GM21619 (cell line): ENCODE results near the gene SLC38A1.
"Not testable (repeated sequence)": the region's sequence is repeated elsewhere in the genome, so short reads cannot be mapped to it uniquely, and the experiment has no call there.

Experiments
- ATAC-seq: cut with Tn5 transposase; IDR thresholded peaks from one replicate; pipeline ENCODE4 v1.9.1; 2021; ENCODE audit not compliant: unreplicated experiment

SLC38A1 gene

GRCh38 chr12:46174061-46174662, 94.7 kb downstream of the SLC38A1 start:
- peak; percentile 43 for ATAC-seq

DNA sequence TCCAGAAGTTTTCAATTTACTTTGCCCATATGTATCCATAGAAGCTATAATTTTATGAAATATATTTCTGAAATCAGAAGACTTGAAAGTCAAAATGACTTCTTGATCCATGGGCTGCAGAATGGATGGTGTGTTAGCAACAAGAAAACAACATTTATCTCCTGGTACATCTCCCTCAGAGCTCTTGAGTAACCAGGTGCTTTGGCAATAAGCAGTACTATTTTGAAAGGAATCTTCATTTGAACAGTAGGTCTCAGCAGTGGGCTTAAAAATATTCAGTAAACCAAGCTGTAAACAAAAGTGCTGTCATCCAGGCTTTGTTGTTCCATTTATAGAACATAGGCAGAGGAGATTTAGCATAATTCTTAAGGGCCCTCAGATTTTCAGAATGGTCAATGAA, 100.4 kb downstream of the SLC38A1 start:
- no peak for ATAC-seq

GRCh38 chr12:46167412-46167811, 101.4 kb downstream of the SLC38A1 start:
- ATAC-seq = no peak

DNA sequence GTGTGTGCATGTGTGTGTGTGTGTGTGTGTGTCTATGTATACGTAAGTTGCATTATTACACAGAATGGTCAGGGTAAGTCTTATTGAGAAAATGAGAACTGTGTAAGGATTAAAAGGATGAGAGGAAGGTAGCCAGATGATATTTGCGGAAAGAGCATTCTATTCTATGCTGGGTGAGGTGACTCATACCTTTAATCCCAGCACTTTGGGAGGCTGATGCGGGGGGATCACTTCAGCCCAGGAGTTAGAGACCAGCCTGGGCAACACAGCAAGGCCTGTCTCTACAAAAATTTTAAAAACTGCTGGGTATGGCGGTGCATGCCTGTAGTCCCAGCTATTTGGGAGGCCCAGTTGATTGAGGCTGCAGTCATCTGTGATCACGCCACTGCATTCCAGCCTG, 103.7 kb downstream of the SLC38A1 start:
- no peak for ATAC-seq

DNA sequence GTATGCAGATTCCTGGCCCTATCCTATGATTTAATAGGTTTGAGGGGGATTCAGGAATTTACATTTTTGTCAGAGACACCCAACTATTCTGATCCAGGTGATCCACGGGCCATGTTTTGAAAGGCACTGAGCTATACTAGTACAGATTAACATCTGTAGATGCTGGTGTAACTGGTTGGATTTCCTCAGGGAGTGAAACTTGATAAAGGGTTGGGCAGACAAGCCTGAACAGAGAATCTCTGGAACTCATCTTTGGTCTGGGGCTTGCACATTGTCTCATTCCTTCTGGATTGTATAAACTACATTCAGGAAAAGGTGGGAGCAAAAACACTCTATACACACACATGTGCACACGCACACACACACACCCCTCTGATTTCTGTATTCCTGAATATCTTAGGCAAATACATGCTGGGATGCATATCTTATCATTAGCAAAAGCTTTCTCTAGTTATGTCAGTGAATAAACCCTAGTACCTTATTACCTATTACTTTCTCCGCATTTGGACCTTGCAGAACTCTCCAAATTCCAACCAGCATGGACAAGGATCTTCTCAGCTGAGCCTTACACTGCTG, 104.6 kb downstream of the SLC38A1 start:
- no peak for ATAC-seq

DNA sequence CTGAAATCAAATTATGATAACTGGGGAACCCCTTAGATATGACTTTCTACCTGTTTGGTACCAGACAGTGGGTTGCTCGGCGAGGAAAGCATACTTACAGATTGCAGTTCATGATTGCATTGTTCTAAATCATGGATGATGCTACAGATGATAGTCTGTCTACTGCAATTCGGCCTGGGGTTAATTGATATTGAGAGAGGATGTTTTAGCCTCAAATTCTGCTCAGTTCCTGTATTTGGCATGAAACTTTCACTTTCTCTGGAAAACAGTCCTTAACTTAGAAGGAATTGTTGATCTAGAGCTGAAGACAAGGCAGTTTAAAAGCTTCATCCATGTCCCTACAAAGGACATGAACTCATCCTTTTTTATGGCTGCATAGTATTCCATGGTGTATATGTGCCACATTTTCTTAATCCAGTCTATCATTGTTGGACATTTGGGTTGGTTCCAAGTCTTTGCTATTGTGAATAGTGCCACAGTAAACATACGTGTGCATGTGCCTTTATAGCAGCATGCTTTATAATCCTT, 106.2 kb downstream of the SLC38A1 start:
- ATAC-seq = not testable (repeated sequence)

DNA sequence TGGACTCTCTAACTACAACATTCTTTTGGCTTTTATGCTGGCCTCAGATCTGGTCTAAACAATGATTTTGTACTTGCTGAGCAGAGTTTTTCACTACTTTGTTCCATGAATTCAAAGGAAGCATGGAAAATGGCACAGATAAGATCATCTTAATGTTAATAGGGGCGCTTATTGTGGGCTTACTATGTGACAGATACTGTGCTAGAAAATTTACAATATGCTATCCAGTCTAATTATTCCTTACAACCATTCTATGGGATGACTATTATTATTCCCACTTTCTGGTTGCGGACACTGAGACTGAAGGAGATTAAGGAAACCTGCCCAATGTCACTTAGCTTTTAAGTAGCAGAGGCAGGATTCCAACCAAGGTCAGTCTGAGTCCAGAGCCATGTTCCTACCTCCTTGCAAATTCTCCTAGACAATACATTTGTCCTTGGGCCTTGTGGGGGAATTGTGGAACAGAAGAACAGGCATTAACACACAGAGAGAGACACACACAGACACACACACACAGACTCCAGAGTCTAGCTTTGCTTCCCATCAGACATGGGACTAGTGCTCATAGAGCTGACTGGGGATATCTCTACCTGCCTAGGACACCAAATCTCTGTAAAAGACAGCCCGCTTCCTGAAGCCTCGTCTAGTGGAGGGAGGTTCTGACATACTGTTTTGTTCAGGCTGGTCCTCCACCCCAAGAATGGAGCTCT, 107.7 kb downstream of the SLC38A1 start:
- ATAC-seq = no peak

DNA sequence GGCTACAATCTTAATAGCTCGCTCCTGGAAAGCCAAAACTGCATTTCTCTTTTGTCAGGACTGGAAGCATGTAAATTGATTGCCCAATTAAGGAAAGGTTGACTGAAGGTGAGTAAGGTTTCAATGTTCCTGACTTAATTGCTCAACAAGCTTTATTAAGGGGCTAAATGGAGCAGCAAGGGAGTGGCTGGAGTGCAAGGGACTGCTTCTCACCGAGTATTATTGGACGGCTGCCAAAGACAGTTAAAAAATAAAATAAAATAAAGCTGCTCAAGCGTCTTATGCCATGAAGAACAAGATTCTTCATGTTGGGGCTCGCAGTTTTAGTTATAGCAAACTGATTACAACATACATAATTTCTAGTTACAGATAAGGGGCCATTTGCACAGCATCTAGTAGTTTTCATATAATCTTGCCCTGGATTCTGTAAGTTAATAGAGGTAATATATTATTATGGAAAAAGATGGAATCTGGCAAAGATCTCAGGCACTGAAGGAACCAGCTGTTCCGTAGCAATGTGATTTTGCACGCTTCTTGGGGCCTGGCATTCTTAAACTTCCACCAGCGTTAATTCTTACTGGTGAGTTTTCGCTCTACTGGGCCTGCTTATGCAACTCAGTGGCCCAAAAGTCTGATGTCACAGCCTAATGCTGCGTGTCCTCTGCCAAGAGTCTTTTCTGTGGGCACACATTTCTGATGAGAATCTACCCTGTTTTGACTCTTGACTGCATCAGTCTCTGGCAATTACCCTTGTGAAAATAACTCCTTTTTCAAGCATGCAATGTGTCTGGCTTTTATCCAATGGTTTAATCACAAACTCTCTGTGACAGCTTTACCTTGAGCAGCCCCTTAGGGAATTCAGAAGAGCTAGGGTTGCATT, 108.5 kb downstream of the SLC38A1 start:
- no peak for ATAC-seq

- no peak for ATAC-seq
Measured at GRCh38 chr12:46159309-46159901, 109.4 kb downstream of the SLC38A1 start.

GRCh38 chr12:46158501-46158900, 110.3 kb downstream of the SLC38A1 start:
- ATAC-seq = no peak

DNA sequence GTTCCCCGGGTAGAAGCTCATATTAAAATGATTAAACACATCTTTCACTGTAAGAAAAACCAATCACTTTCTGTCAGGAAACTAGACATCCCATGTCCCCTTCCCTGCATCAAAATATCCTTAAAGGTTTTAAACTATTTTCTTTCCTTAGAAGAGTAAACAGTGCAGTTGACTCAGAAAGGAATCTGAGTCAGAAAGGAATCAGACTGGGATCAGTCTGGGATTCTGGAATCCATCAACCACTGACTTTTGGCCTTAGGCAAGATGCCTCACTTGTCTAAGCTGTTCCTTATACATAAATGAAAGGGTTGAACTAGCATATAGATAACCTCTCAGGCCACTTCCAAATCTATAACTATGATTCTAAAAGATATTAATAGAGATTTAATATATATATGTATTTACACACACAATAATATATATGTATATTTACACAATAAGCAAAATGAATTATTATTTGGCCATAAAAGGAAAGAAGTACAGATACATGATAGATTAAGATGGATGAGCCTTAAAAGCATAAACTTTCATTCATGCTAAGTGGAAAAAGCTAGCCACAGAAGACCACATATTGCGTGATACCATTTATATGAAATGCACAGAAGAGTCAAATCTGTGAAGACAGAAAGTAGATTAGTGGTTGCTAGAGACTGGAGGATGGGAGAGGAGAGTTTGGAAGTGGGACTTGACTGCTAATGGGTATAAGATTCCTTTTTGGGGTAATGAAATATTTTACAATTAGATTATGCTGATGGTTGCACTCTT, 114.4 kb downstream of the SLC38A1 start:
- no peak for ATAC-seq

DNA sequence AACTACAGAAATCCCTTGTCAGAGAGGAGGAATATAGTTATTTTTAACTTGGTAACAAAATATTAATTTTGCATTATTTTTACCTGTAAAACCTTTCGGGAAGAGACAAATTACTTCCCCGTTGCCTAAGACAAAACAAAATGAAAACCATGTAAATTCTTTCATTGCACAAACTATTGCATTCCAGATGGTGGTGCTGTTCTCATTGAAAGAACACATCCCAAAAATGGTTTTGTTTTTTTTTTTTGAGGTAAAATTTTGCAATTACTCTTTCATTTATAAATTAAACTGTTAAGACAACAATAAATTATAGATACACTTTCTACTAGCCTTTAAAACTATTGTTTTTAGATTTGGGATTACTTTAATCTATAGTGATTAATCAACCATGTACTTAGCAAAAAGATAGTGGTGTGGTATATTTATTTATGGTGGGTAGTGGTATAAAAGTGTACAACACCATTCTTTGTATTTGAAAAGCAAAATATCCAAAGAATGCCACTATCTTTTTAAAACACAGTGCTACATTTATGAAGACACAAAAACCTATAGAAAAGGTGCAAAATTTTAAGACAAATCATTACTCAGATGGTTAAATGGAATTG, 115.5 kb downstream of the SLC38A1 start:
- no peak for ATAC-seq

GRCh38 chr12:46152456-46152855, 116.4 kb downstream of the SLC38A1 start:
- ATAC-seq = no peak

DNA sequence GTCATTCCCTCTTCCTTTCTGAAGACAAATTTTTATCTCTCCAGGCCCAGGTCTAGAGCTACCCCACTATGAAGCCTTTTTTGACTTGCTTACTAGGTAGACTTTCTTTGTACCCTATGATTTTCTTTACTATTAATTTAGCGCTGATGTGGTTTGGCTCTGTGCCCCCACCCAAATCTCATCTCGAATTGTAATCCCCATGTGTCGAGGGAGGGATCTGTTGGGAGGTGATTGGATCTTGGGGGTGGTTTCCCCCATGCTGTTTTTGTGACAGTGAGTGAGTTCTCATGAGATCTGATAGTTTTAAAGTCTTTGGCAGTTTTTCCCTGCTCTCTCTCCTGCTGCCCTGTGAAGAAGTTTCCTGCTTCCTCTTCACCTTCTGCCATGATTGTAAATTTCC, 118.1 kb downstream of the SLC38A1 start:
- ATAC-seq = no peak

- no peak for ATAC-seq
Measured at GRCh38 chr12:46149905-46150304, 118.9 kb downstream of the SLC38A1 start.

DNA sequence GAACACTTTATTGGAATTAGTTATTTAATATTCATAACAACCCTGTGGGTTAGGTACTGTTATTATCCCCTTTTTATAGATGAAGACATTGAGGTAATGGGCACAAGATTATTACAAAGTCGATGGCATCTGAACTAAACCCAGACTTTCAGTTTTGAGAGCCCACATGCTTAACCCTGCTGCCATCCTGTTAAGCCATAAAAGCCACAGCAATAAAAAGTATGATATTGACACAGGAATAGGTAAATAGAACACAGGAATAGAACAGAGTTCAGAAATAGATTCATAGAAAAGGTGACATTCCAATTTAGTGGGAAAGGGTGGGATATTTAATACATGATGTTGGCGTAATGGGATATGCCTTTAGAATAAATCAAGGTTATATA, 119.8 kb downstream of the SLC38A1 start:
- no peak for ATAC-seq

DNA sequence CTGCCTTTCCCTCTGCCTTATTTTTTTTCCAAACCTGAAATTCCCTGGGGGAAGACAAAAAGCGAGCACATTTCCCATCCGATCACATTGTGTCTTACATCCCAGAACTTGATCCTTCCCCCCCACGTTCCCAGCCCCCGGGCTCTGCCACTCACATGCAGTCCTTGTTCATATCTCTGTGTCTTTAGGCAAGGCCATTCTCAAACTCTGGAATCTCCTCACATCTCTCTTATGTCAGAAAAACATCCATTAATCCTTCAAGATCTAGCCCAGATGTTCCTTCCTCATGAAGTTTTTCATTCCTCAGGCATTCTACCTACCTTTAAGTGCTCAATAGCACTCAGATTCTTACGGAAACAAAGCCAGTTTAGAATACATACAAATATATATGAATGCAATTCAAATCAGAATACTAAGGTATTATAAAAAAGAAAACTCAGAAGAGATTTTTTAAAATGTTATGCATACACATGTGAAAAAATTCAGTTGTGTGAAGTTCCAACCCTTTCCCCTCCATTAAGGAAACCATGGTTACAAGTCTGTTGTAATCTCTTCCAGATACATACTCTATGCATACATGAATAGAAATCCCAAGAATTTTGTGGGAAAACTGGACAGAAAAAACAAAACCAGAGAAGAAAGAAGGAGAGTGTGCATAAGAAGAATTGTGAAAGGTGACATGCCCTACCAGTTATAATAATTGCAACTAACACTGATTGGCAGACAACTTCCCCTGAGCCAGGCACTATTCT, 120.3 kb downstream of the SLC38A1 start:
- no peak for ATAC-seq

DNA sequence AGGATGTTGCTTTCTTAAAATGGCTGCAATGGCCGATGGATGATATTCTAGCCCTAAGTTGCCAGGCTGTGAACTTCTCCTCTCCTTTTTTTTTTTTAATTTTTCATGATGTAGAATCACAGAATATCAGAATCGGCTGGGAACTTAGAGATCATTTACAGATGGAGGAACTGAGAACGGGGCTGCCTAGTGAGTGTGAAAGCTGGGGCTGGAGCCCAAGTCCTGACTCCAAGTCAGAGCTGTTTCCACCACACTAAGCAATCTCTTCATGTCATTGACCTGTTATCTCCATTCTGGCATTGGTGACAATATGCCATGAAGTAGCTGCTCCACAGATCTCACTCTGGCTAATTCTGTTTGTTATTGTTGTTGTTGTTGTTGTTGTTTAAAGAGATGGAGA, 121.7 kb downstream of the SLC38A1 start:
- ATAC-seq = no peak

DNA sequence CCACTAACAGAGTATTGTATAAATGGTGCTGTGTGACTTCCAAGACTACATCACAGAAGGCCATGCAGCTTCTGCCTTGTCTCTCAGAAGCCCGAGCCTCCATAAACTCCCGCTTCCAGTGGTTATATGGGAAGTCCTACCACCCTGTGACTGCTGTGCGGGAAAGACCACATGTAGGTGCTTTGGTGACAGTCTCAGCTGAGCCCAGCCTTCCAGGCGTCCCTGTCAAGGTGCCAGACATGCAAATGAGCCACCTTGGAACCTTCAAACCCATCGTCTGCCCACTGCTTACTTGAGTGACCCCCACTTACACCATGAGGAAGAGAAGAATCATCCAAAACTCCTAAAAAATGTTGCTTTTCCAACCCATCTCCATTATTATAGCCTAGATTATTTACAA, 123.0 kb downstream of the SLC38A1 start:
- no peak for ATAC-seq
